Measurements from ENCODE around the gene PIK3CD.
A peak's percentile ranks its signal among the peaks of the same experiment; 100 is the strongest.

The PIK3CD gene

GRCh38 chr1:9720785-9721605 is 69.5 kb downstream of the PIK3CD start:
- DNase-seq: no peak

DNA sequence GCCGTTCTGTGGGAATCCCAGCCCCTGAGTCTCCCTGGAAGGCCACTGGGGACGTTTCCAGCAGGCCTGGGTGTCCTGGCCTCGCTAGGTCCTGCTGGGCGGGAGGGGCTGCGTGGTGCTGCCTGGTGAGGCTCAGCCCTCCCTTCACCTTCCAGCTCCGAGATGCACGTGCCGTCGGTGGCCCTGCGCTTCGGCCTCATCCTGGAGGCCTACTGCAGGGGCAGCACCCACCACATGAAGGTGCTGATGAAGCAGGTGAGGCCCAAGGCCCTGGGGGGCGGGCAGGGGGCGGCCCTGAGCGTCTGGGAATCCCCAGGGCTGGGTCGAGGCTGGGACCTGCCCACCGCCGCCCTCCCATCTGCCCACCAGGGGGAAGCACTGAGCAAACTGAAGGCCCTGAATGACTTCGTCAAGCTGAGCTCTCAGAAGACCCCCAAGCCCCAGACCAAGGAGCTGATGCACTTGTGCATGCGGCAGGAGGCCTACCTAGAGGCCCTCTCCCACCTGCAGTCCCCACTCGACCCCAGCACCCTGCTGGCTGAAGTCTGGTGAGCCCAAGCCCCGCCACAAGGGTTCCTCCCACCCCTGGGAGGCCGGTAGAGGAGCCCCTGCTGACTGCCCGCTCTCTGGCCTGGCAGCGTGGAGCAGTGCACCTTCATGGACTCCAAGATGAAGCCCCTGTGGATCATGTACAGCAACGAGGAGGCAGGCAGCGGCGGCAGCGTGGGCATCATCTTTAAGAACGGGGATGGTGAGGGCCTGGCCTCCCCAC is 70.3 kb downstream of the PIK3CD start:
- peak; percentile 81 for DNase-seq

DNA sequence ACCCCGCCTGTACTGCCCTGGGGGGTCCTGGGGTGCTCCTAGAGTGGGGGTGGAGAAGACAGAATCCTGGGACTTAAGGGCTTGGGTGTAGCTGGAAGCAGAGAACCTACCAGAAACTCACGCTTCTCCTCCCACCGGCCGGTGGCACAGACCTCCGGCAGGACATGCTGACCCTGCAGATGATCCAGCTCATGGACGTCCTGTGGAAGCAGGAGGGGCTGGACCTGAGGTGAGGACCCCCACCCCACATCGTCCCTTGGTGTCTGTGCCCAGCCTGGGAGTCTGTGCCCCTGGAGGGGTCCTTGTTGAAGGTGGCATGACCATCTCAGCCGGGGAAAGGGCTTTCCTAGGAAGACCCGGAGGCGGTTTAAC is 70.8 kb downstream of the PIK3CD start:
- DNase-seq: no peak

- DNase-seq: no peak
Measured at GRCh38 chr1:9723068-9723805, 71.7 kb downstream of the PIK3CD start.

GRCh38 chr1:9723926-9724325 is 72.4 kb downstream of the PIK3CD start:
- DNase-seq: no peak

GRCh38 chr1:9724706-9725476 is 73.4 kb downstream of the PIK3CD start:
- DNase-seq: peak; percentile 82

DNA sequence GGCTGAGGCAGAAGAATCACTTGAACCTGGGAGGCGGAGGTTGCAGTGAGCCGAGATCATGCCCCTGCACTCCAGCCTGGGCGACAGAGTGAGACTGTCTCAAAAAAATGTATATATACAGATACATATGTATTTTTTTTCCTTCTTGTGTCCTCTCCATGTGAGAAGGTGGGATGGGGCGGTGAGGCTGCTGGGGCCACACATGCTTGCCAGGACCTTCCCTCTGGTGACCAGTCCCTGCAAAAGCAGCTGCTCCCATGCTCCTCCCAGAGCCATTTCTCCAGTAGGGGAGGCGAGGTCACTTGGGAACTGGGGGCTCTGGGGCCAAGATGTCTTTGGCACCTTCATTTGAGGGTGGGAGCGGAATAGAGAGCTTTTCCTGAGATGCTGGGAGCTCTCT is 74.9 kb downstream of the PIK3CD start:
- DNase-seq: no peak

DNA sequence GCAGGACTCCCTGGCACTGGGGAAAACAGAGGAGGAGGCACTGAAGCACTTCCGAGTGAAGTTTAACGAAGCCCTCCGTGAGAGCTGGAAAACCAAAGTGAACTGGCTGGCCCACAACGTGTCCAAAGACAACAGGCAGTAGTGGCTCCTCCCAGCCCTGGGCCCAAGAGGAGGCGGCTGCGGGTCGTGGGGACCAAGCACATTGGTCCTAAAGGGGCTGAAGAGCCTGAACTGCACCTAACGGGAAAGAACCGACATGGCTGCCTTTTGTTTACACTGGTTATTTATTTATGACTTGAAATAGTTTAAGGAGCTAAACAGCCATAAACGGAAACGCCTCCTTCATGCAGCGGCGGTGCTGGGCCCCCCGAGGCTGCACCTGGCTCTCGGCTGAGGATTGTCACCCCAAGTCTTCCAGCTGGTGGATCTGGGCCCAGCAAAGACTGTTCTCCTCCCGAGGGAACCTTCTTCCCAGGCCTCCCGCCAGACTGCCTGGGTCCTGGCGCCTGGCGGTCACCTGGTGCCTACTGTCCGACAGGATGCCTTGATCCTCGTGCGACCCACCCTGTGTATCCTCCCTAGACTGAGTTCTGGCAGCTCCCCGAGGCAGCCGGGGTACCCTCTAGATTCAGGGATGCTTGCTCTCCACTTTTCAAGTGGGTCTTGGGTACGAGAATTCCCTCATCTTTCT is 75.5 kb downstream of the PIK3CD start:
- DNase-seq: no peak

- peak; percentile 77 for DNase-seq
Measured at GRCh38 chr1:9728451-9729295, 77.1 kb downstream of the PIK3CD start.

GRCh38 chr1:9729523-9729922 is 78.0 kb downstream of the PIK3CD start:
- no peak for DNase-seq

DNA sequence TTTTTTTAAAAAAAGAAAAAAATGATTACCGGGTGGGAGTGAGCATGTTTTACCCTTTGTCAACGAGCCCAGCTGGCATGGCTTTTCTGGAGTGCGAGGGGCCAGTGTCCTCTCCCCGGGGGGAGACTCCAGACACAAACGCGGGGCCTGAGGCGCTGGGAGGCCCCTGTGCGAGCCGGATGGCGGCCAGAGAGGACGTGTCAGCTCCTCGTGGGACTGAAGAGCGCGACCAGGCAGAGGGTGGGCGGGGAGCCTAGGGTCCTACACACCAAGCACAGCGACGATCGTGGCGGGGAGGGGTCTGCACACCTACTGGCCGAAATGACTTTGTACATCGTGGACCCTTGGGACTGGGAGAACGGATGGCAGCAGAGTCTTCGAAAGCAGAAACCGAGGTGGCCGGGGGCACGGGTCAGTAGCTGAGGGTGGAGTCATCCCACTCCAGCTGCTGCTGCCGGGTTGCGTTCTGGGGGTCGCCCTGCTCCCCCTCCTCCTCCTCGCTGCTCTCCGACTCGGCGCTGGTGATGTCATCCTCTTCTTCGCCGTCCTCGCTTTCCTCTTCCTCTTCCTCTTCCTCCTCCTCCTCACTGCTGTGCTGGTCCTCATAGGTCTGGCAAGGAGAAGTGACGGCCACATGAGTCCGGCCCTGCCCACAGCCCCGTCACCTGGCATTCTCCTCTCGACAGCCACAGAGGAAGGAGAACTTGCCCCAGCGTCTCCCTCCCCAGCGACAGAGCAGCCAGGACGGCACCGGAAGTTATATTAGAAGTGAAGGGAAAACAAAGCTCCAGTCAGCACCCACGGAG is 78.8 kb downstream of the PIK3CD start:
- DNase-seq: peak; percentile 17

DNA sequence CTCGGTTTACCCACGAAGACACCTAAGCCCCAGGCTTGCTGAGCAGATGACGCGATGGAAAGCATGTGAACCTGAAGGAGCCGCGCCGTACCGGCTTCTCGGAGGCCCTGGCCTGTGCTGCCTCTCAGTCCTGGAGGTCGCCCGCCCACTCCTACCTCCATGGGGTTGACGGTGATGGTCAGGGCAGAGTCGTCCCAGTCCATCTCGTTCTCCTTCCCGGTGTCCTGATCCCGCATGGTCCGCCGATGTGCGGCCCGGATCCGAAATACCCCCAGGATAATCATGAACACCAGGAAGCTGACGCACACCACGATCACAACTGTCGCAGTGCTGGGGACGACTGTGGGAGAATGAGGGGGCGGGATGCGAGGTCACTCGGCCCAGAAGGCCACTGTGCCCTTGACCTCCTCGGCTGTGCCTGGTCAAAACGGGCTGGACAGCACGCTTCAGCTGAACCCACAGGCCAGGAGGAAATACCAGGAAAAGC is 79.6 kb downstream of the PIK3CD start:
- DNase-seq: no peak

DNA sequence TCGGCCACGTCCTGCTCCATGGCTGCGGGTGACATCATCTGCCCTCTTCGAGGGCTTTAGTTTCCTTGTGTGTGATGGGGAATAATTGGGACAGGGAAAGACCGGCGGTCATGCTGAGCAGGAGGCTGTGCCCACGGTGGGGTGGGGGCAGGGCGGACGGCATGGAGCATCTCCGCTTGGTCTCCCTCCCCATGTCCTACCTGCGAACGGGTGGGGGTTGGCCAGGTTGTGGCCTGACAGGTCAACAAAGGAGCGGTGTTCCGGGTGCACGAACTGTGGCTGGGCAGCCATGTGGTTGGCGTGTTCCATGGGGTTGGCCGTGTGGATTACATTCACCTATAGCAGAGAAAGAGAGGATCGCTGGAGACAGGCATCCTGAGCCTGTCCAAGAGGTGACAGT is 80.0 kb downstream of the PIK3CD start:
- DNase-seq: no peak

DNA sequence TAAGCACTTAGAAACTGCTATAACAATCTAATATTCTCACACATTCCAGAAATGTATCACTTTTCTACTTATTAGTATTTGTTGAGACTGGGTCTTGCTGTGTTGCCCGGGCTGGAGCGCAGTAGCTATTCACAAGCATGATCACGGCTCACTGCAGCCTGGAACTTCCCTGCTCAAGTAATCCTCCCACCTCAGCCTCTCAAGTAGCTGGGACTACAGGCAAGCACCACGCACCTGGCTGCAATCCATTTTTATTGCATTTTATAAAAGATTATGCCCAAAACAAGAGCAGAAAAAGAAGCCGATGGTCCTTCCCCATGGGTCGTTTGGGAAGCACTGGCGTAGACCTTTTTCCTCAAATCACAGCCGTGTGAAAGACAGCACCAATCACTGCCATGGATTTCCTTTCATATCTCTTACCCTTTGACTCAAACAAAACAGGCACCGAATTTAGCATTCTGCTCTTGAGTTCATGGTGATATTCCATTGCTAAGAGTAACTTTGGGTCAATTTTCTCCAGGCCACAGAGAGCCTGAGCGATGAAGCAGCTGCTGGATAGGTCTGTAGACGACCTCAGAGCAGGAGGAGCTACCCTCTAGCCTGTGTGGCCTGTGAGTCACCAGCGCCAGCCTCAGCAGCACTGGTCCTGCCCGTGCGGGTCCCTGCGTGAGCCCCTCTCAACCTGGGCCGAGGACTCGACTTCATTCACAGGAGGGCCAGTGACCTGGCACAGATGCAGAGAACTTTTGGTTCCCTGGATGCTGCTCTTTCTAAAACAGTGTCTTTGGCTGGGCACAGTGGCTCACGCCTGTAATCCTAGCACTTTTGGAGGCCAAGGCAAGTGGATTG is 80.8 kb downstream of the PIK3CD start:
- peak; percentile 16 for DNase-seq

- DNase-seq: no peak
Measured at GRCh38 chr1:9733160-9733789, 81.7 kb downstream of the PIK3CD start.

DNA sequence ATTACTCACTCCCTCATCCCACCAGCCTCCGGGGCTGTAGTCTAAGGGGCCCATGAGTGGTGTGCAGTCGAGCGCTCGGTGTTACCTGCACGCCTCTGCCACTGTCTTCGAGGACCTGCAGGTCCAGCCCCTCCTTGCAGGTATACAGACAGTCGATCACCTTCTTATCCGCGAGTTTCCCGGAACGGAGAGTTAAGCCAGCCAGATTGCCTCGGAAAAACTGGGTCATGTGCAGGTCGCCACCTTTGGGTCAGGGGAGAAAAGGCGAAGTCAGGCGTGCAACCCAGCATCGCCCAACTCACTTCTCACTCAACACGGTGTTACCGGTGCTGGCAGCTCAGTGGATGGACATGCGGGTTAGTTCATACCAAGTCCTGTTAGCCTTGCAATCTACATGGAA is 84.3 kb downstream of the PIK3CD start:
- DNase-seq: no peak

- DNase-seq: no peak
Measured at GRCh38 chr1:9736241-9736640, 84.7 kb downstream of the PIK3CD start.

- DNase-seq: no peak
Measured at GRCh38 chr1:9737057-9737456, 85.5 kb downstream of the PIK3CD start.

GRCh38 chr1:9737671-9738070 is 86.1 kb downstream of the PIK3CD start:
- no peak for DNase-seq
